Daoy (cell line): ENCODE results near the gene TPRG1. TPM values are rescaled to one million over a fixed set of nuclear protein-coding genes. Genes with fewer than 3 reads are reported as not detected.

Experiments
- DNase-seq: peaks from one replicate; pipeline ENCODE4 v3.0.0-alpha.2; 2015; ENCODE audit warnings: low read depth
- total RNA-seq: library from RNA; depleted of rRNA; stranded (reverse); fragments of >200 nt; shearing (Covaris generic); gene quantifications from 2 replicates; pipeline ENCODE4 v1.2.3, GENCODE V29; 2014; rRNA removed

Gene TPRG1
- 0.54 and 0.69 TPM in 2 replicates for total RNA-seq

DNA sequence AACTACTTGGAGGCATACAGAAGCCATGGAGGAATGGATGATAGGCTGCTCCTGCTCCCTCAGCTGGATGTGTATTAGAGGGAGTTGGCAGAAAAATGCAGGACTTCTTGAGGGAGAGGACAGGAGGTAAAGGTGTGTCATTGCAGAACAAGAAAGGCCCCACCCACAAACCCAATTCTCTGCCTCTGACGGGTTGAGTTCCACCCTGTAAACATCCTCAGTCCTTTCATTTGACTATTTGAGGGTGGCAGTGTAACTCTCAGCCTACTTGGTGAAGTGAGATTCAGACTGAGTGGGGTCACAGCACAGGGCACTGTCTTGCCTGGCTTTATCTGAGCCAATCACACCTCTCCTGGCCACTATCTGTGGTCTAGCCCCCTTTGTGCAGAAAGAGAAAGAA, at the start of gene TPRG1:
Gene TPRG1, plus strand, starts transcription at position 265 of the 400 bp plus-strand sequence. CDS start 35,414 bp downstream, outside the sequence.
- no peak for DNase-seq

- no peak for DNase-seq
Measured at GRCh38 chr3:189122110-189122509, 49.7 kb upstream of the TPRG1 start.

DNA sequence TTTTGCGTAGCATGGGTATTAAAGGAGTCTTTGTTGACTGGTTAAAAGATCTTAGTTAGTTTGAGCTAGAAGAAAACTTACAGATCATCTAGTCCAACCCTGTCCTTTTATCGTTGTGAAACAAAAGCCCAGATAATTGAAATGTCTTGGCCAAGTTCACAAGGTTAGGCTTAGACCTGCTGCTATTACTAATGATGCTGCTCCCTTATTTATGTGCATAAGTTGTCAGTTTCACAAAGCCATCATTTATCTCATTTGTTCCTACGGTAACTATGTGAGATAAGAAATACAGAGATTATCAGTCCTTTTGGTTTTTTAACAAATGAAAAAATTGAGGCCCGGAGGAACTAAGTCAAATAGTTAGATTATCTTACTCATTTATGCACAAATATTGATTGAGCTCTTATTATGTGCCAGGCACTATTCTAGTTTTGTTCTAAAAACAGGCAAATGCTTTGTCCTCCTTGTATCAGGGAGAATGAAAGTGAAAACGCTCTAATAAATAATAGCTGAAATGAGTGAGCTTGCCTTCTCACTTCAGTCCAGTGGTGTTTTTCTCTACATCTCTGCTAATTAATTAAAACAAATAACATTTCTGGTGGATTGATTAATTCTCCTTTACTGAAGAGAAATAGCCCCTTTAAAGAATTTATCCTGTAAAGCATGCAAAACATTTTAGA, 49.1 kb upstream of the TPRG1 start:
- no peak for DNase-seq

DNA sequence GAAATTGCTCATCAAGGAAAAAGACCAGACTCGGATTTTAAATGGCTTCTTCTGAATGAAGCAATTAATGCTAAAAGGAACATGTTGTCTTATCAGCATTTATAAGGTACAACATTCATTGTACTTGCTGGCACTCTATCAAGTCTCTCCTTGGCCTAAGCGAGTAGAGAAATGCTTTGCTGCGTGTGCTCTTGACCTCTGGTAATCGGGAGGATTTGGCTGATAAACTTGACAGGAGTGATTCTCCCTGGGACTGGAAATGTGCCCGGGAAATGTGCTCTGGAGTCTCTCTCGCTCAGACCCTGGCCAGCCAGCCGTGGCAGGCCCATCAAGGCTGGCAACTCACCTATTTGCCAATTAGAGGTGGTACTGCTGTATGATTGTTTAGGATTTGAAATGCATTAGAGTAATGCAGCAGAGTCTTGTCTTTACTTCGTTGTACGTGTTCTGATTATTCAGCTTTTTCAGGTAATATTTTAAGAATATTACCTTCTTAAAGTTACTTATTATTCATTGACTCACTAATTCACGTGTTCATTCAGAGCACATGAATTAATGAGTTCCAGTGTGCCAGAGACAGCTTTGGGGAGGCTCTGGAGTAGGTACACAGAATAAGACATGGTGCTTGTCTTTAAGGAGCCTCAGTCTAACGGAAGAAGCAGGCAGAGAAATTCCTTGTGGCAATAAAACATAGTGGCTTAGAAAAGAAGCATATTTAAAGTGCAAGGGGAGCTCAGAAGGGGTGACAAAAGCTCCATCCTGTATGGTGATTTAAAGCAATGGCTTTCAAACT, 48.0 kb upstream of the TPRG1 start:
- DNase-seq: no peak

- peak; percentile 89 for DNase-seq
Measured at GRCh38 chr3:189132231-189132671, 39.5 kb upstream of the TPRG1 start.

GRCh38 chr3:189132839-189133238, 38.9 kb upstream of the TPRG1 start:
- DNase-seq: no peak

DNA sequence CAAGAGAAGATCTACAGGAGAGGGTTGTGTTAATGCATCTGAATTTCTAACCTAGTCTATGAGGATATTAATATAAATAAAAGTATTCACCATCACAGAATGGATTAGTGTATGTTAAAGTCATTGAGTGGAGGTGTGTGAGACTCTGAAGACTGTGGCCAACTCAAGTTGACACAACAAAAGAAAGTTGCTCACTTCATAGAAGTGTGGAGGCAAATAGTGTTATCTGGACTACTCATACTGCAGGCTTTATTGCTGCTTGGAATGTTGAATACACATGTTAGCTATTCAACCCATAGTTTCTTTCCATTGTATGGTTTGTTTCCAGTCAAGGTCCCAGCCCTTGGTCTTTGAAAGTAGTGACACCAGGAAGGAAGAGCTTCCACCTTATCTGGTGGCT, 38.0 kb upstream of the TPRG1 start:
- no peak for DNase-seq

DNA sequence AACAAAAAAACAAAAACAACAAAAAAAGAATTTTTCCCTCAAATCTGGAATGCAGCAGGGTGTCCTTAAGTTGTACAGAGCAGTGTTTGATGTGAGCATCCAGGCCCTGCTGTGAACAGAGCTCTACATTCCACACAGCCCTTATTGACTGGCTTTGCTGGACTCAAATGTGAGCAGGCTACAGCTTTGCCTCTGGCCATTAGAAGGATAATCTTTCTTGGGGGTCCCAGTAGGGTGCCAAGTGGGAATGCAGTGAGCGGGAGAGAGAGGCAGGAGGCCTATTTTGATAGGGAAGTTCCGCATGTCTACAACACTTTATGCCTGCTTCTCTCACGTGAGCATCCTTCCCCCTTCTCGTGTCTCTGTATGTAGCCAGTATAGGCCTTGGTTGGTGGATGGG, 34.4 kb upstream of the TPRG1 start:
- no peak for DNase-seq

- no peak for DNase-seq
Measured at GRCh38 chr3:189138901-189139610, 32.7 kb upstream of the TPRG1 start.

DNA sequence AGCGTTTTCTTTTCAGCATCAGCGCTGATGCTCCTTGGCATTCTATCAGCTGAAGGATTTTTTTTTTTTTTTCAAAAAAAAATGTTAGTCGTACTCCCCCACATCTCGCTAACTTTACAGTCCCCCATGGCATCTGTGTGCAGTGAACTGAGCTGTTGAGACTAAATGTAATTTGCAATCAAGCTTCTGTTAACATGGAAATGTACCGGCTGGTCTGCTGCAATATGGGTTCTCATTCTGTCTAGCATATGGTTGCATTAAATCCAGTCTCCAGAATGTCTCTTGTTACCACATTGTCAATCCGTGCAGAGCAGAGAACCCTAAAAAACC, 32.2 kb upstream of the TPRG1 start:
- no peak for DNase-seq

DNA sequence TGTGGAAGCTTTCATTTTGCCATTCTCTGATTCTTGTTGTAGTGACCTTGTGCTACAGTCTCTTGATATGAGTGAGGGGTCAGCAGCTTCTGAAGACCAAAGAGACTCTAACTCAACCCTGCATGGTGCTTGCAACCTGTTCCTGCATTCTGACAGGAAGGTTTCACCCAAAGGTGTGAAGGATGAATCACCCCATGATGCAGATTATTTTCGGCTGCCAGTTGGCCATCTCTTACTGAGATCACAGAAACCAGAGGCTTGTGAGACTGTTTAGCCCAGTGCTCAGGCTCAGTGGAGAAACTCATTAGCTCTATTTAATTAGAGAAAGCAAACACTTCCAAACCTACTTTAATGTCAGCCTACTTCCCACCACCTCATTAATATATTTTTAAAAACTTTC, 29.2 kb upstream of the TPRG1 start:
- no peak for DNase-seq

- no peak for DNase-seq
Measured at GRCh38 chr3:189143321-189143720, 28.4 kb upstream of the TPRG1 start.

DNA sequence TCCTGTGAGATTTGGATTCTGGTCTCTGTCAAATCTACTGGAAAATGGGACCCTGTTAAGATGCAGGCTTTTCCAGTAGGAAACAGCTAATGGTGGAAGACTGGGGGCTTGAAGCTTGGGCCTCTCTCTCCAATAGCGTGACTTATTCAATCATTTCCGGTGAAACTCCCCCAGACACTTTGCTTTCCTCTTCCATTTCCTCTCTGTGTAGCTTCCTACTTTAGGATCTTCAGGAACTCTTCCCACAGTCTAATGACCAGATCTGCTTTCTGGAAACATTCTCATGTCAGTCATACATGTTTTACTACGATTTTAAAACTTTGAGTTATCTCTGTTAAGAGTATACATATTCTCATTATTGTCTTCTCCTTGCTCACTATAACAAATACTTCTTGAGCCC, 28.0 kb upstream of the TPRG1 start:
- no peak for DNase-seq

DNA sequence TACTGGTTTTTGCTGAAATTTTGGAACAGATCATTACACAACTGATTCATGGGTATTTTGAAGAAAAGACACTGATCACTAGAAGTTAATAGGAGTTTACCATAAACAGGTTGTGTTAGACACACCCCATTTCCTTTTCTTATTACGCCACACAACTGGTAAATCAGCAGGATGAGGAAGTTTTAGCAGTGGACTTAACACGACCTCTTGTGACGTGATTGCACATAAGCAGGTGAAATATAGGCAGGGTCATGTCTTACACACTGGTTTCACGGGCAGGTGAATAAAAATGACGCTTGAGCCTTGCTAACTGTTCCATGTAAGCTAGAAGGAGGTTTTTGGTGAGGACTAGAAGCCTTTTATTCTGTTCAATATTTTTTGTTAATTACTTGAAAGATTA, 27.1 kb upstream of the TPRG1 start:
- DNase-seq: peak; percentile 13

DNA sequence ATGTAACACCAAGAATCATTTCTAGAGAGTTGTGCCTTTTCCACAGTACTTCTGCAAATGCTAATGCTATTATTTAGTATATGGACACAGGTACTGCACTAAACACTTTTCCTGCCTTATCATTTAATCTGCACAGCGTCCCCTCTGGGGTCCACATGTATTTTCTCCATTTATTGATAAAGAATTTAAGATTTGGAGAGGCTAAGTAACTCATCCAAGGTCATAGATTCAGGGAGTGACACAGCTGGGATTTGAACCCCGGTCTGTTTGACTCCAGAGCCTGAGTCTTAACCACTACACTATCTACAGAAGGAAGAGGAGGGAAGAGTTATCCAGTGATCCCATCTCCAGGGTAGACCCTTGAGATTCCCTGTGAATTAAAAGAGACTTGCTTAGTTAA, 24.9 kb upstream of the TPRG1 start:
- DNase-seq: peak; percentile 58

DNA sequence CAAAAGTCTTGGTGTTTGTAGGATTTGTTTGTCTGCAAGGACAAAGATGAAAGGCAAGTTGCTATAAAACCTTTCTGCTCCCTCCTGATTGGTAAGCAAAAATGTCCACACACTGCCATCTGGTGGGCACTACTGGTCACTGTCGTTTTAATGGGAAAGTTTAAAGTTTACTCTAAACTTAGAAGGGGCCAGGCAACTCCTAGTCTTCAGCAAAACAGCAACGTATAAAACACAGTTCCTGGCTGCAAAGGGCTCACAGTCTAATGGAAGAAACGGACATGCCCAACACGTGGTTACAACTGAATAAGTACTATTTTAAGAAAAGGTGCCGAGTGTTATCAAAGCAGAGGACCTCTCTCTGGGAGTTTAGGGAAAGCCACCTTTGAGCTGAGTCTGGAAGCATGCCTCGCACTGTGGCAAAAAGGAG, 23.7 kb upstream of the TPRG1 start:
- DNase-seq: peak; percentile 57

DNA sequence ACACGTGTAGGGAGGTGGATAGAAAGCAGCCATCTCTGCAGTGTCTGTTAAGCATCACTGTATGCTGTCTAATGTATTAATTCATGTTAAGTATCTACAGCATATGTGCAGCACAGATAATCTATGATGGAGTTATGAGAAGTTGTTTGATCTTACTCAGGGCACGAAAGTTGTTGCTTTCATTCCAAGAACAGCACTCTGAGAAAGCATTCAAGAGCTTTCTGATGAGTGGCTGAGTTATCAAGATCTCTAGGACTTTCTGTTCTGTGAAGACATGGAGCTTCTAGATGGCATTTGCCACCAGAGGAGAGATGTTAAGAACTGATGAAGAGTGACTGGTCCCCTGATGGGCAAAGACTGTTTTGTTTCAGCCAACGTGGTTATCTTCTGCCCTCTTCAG, 22.6 kb upstream of the TPRG1 start:
- DNase-seq: no peak

DNA sequence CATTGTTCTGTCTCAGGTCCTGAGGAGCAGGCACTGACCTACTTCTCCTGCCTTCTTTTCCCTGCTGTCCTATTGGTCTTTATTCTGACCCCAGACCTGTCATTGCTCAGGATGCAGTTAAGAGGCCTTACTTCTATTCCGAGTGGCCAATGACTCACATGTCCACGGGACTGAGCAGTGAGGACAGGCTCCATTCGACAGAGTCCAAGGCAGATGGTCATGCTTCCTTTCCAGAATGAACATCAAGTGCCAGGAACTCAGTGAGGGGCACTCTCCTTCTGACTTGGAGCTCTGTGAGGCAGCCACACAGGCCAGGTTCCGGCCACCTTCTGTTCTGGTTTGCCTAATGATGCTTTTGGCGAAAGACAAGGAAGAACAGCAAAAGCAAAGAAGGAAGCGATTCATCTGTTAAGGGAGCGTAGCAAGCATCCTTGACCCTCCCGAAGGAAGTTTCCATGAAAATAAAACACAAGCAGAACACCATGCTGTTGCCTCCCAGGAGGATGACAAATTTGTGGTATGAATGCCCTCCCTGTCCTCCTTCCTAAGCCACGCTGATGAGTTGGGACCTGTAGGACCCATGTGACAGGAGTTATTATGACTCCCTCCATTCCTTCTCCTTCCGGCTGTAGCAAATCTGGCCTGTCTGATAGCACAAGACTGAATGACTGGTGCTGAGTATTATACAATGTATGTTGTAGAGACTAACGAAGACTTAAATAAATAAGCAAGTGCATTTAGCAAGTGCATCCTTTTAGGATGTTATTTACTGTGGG, 14.4 kb upstream of the TPRG1 start:
- DNase-seq: no peak

DNA sequence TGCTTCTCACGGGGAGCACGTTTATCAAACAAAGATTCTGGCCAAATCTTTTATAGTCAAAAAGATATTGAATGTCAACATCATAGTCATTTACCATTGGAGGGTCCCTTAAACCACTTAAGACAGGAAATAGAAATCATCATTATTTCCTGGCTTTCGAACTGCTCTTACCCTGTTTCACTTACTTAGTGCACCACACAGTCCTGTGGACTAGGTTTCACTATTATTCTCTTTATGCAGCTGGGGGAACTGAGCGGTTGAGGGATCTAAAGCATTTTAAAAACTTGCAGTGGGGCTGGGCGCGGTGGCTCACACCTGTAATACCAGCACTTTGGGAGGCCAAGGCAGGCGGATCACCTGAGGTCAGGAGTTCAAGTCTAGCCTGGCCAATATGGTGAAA, 13.7 kb upstream of the TPRG1 start:
- no peak for DNase-seq

DNA sequence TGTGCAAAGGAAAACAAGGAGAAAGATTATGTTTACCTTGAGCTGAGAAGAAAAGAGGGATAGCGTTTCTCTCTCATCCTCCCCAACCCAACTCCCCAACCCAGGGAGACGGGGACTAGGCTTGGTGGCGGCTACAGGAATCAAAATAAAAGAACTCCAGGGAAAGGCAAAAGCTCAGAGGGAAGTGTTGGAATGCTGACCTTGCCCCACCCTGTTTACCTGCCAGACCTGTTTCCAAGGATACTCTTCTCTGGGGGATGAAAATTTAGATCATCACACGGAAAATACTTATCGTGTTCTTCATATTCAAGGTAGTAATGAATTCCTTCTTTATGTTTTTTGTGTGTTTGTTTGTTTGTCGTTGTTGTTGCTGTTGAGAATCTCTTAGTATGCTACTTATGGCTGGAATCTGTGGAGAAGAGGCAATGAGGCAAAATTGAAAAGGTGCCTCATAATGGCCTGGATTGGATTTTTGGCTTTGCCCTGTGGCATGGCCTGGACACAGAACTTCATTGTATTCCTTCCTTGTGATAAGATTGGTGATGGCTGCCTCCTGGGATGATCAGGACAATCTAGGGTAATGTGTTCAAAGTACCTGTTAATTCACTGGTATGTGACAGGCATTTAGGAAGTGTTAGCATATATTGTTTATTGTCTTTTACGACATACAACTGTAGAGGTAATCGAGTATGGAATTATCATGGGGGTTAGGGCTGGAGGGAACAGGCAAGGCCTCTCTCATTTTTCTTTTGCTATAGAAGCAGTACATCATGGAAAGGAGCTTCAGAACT, 11.1 kb upstream of the TPRG1 start:
- DNase-seq: no peak

DNA sequence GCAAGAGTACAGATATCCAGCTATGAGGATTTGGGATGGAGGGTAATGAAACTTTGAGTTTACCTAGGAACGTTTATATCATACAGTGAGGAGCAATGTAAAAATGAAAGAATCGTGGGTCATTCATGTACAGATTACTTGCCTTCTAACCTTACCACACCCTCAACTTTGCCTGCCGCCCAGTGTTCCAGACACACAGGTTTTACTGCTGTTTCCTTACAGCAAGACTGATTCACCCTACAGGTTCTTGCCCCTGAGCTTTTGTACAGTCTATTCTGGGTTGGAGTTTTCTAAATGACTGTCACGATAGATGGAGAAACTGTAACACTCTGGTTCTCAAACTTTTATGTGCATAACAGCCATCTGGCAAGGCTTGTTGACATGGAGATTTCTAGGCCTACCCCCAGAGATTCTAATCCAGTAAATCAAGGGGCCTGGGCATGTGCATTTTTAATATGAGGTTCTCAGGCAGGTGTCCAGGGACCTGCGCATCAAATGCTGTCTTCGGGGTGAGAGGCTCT, 6.6 kb upstream of the TPRG1 start:
- no peak for DNase-seq
